NCI-H524 treated with DMSO at 0.1 percent for 48 hours (cell line): ENCODE data around the gene BOC.

Experiments
- DNase-seq: peaks from one replicate; lab custom pipeline; 2025; lab: John Stamatoyannopoulos, UW

Gene BOC

GRCh38 chr3:113225286-113225685, 13.9 kb downstream of the BOC start:
- DNase-seq = no peak

GRCh38 chr3:113226491-113226890, 15.1 kb downstream of the BOC start:
- no peak for DNase-seq

GRCh38 chr3:113227146-113227545, 15.8 kb downstream of the BOC start:
- no peak for DNase-seq

- no peak for DNase-seq
Observed at GRCh38 chr3:113228498-113229286, 17.3 kb downstream of the BOC start.

GRCh38 chr3:113231391-113231790, 20.0 kb downstream of the BOC start:
- DNase-seq = no peak

- DNase-seq = no peak
Observed at GRCh38 chr3:113231827-113232253, 20.5 kb downstream of the BOC start.

- no peak for DNase-seq
Observed at GRCh38 chr3:113232342-113232741, 21.0 kb downstream of the BOC start.

- DNase-seq = no peak
Observed at GRCh38 chr3:113233497-113233896, 22.1 kb downstream of the BOC start.

- no peak for DNase-seq
Observed at GRCh38 chr3:113234028-113234427, 22.7 kb downstream of the BOC start.

- DNase-seq = peak; percentile 32
Observed at GRCh38 chr3:113234688-113235260, 23.4 kb downstream of the BOC start.

GRCh38 chr3:113238503-113238902, 27.1 kb downstream of the BOC start:
- no peak for DNase-seq

- DNase-seq = no peak
Observed at GRCh38 chr3:113240841-113241240, 29.5 kb downstream of the BOC start.

- DNase-seq = no peak
Observed at GRCh38 chr3:113241292-113242095, 30.1 kb downstream of the BOC start.

- no peak for DNase-seq
Observed at GRCh38 chr3:113242096-113242581, 30.8 kb downstream of the BOC start.

GRCh38 chr3:113243071-113243470, 31.7 kb downstream of the BOC start:
- DNase-seq = no peak

- DNase-seq = peak; percentile 61
Observed at GRCh38 chr3:113243846-113244245, 32.5 kb downstream of the BOC start.

- DNase-seq = no peak
Observed at GRCh38 chr3:113245761-113246161, 34.4 kb downstream of the BOC start.

- no peak for DNase-seq
Observed at GRCh38 chr3:113247068-113247467, 35.7 kb downstream of the BOC start.

- no peak for DNase-seq
Observed at GRCh38 chr3:113247675-113248458, 36.5 kb downstream of the BOC start.

GRCh38 chr3:113249111-113249510, 37.8 kb downstream of the BOC start:
- no peak for DNase-seq

- DNase-seq = no peak
Observed at GRCh38 chr3:113249601-113250000, 38.2 kb downstream of the BOC start.

GRCh38 chr3:113250566-113250965, 39.2 kb downstream of the BOC start:
- no peak for DNase-seq
